AG04449 (cell line): Measurements from ENCODE around the gene AP3S1.

ENCODE experiments used
- CTCF ChIA-PET: fragments of 350-600 bp; formaldehyde crosslinking; extraction: SDS; loops from one replicate; lab custom pipeline; 2021; ENCODE audit warnings: antibody characterized with exemption; lab: Yijun Ruan, JAX
- POLR2A ChIA-PET: fragments of 400-600, 350-600 bp; formaldehyde crosslinking; extraction: SDS; loops from one replicate; lab custom pipeline; 2020; ENCODE audit warnings: antibody characterized with exemption, inconsistent platforms; lab: Yijun Ruan, JAX
- DNase-seq: peaks from one replicate; pipeline ENCODE4 v3.0.0-alpha.2; 2010; ENCODE audit warnings: low read depth, low spot score
- H3K4me3 ChIP-seq: 2 replicates; pipeline ENCODE4 v1.5.1; 2011; ENCODE audit warnings: low read depth, mild to moderate bottlenecking, control low read depth, low read length
- TF ChIP-seq, protein P1 (sequence below): IDR thresholded peaks from one replicate; pipeline ENCODE4 v1.5.1; 2011; ENCODE audit warnings: mild to moderate bottlenecking, moderate library complexity, low read length, control low read depth, inconsistent platforms; ENCODE audit not compliant: insufficient read depth; ENCODE audit errors: missing control alignments

AP3S1 gene

DNA sequence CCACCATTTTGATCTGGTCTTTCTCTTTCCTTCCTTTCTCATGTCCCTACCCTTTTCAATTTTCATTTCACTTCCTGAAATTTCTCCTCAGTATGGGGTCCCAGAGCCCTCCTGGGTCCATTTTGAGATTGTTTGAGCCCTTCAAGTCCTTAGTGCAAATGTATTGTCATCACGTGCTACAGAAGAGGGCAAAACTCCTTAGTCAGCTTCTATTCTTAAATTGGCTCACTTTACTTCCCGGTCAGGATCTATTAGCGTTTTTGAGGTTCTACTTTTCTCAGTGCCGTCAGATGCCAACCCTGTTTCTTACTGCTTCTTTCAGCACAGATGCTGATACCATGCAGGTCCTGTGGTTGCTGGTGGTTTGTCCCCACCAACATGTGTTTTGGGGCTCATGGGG, 6.3 kb upstream of the AP3S1 start:
- POLR2A ChIA-PET: no interaction called here
- DNase-seq: no peak
- CTCF ChIA-PET: interaction anchor here (0.9 to 1.1 kb wide), 2 partner anchors 9 to 211 kb away, joined by 3 to 4 read pairs; no protein-coding TSS in a partner anchor
- no peak overlapping the region for H3K4me3 ChIP-seq
- TF ChIP-seq, protein P1, sequence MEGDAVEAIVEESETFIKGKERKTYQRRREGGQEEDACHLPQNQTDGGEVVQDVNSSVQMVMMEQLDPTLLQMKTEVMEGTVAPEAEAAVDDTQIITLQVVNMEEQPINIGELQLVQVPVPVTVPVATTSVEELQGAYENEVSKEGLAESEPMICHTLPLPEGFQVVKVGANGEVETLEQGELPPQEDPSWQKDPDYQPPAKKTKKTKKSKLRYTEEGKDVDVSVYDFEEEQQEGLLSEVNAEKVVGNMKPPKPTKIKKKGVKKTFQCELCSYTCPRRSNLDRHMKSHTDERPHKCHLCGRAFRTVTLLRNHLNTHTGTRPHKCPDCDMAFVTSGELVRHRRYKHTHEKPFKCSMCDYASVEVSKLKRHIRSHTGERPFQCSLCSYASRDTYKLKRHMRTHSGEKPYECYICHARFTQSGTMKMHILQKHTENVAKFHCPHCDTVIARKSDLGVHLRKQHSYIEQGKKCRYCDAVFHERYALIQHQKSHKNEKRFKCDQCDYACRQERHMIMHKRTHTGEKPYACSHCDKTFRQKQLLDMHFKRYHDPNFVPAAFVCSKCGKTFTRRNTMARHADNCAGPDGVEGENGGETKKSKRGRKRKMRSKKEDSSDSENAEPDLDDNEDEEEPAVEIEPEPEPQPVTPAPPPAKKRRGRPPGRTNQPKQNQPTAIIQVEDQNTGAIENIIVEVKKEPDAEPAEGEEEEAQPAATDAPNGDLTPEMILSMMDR: no peak

DNA sequence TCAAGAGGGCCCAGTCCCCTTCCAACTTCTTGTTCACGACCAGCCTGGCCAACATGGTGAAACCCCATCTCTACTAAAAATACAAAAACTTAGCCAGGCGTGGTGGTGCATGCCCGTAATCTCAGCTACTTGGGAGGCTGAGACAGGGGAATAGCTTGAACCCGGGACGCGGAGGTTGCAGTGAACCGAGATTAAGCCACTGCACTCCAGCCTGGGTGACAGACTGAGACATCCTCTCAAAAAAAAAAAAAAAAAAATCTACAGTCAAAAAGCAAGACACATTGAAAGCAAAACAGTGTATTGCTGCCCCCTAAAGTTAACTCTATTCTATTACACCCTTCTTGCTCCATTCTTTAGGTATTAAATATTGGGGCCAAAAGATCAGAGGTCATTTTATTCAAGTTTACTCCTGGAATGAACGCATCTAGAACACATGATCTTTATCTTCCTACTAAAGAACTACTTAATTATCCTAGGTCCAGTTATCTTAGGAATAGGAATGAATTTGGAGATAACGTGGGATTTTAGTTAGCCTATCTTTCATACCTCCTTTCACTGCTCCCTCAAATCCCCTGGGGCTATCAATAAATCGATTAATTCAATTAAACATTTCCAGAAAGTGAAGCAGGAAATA, 2.7 kb upstream of the AP3S1 start:
- H3K4me3 ChIP-seq: no peak overlapping the region; the same call in 1 of the 2 replicates
- POLR2A ChIA-PET: no interaction called here
- TF ChIP-seq, protein P1: peak; percentile 11
- CTCF ChIA-PET: interaction anchor here (0.8 to 3.7 kb wide), 17 partner anchors 7 to 535 kb away, joined by 3 to 27 read pairs (median 3); partner anchors contain the start of genes LVRN and TMED7
- no peak for DNase-seq

DNA sequence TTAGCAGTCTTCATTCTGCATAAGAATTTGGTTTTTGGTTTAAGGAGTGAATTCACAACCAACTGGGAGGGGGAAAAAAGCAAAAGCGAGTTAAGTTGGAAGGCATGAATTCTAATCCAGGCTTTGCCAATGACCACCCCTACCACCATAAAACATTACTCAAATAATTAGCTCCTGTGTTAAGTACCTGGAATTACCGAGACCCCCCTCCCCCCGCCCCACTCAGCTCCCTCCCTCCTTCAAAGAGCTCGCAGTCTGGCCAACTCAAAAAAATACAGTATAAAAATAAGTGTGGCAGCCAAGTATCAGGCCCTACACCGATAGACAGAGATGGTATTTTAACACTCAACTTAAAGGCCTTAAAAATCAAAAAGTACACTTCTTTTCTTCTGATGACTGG, 862 bp upstream of the AP3S1 start:
- POLR2A ChIA-PET: interaction anchor here (0.8 to 2.0 kb wide), 3 partner anchors 206 to 215 kb away, joined by 3 to 9 read pairs (median 3); partner anchors contain the start of gene TMED7
- CTCF ChIA-PET: interaction anchor here (0.6 to 3.7 kb wide), 8 partner anchors 9 to 532 kb away, joined by 3 to 27 read pairs (median 4); no protein-coding TSS in a partner anchor
- H3K4me3 ChIP-seq: peak overlapping the region; percentile 81
- DNase-seq: no peak
- TF ChIP-seq, protein P1: no peak

DNA sequence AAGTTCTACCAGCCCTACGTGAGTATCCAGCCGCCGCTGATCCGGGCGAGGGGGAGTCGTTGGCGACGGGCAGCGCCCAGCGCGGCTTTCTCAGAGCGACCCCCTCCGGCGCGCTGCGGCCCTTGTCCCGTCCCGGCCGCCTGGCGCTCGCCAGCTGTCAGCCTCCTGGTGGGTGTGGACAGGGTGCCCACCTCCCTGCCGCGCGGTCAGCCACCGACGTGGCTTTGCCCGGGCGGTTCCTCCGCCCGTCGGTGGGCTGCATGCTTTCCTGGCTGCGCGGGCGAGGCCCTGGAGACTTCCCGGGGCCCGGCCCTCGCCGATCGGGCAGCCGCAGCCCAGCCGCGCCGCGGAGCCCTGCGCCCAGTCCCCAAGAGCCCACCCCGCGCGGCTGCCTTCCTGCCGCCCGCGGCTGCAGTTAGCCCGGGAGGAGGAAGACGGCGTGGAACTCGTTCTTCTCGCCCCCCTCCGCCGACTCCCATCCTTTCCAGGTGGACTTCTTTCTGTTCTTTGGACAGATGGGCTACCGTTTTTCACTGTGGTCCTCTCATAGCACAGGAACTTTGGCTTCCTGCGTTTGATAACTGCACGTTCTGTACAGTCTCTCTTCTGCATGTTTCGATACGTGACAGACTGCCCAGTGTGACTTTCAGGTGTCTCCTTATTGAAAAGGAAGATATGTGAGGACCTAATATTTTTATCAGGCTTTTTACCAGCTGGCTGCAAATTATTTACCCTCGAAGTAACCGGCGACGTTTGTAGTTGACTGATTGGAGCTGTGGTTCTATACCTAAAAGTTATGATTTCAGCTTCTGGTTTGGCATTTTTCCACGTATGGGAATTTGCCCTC, 577 bp downstream of the AP3S1 start:
- DNase-seq: no peak
- TF ChIP-seq, protein P1: peak; percentile 34
- POLR2A ChIA-PET: interaction anchor here (2.0 kb wide), 1 partner anchor 217 kb away, joined by 9 read pairs; the partner anchor contains the start of gene TMED7
- CTCF ChIA-PET: interaction anchor here (1.5 to 3.7 kb wide), 6 partner anchors 10 to 534 kb away, joined by 3 to 27 read pairs (median 6); no protein-coding TSS in a partner anchor
- H3K4me3 ChIP-seq: peak overlapping the region; percentile 81

DNA sequence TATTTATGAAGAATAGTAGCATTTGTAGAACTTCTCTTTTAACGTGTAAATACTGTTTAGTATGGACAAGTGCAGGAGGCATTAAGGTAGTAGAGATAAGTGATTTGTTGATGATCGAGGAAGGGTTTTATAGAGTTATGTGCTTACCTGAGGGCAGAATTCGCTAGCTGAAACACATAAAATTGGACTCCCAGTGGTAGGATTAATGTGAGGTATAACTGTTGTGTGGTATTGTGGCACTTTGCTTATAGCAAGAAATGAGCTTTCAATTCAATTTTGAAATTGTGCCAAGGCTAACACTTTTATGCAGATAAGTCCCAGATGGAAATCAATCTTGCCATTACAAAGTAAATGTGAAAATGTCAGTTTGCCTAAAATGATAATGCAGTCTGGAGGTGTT, 1.2 kb downstream of the AP3S1 start:
- CTCF ChIA-PET: interaction anchor here (0.7 to 2.0 kb wide), 4 partner anchors 28 to 510 kb away, joined by 3 to 6 read pairs (median 4); no protein-coding TSS in a partner anchor
- no peak for DNase-seq
- H3K4me3 ChIP-seq: peak overlapping the region; percentile 81
- POLR2A ChIA-PET: no interaction called here
- TF ChIP-seq, protein P1: no peak
